Dedifferentiated amniotic fluid mesenchymal stem cell (primary cell): Measurements from ENCODE around the gene ADCY2.

Experiments used
- DNase-seq: peaks from one replicate; pipeline ENCODE4 v3.0.0-alpha.2; 2016; ENCODE audit errors: extremely low spot score

ADCY2 gene

DNA sequence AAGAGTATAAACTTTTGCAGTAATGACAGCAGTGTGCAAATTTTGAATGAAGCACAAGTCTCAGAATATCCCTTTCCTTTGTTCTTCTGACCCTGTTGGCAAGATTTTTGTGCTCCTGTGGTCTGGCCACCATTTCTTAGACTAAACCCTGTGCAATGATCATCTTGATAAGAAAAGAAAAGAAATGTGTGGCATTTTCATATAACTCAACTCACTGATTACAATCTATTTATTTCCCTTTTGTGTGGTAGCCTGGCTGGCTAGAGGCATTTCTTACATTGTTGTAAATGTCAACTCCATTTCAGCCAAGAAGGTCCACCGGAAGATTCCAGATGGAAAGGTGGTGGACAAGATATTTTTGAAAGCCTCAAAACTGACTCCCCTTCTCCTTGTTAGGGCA, 41.9 kb downstream of the ADCY2 start:
- no peak for DNase-seq

DNA sequence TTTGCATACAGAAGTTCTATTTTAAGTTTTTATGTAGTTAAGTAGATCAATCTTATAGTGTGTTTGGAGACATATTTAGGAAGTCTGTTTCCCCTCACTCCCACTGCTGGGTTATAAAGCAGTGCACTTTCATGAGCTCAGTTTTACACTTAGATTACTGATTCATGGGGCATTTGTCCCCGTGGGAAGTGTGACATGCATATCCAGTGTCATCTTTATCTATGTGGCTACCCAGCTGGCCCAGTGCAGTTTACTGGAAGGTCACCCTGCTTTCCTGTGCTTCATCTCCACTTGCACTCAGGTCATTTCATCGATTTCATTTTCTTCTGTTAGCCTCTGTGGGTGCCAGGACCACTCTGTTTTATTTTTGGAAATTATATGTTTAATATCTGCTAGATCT, 49.1 kb downstream of the ADCY2 start:
- no peak for DNase-seq

DNA sequence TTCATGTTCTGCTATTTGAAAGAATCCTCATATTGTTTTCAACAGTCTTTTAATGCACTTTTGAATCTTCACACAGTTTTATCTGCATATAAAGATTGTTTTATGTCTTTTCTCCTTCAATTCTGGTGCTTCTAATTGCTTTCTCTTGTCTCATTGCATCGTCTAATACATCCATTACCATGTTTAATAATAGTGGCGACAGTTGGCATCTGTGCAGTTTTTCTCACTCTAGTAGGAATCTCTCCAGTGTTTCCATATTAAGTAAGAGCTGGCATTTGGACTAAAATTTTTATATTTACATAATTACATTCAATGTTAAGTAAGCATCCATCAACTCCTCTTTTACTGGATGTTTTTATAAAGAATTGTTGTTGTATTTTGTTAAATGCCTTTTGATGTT, 49.9 kb downstream of the ADCY2 start:
- no peak for DNase-seq

DNA sequence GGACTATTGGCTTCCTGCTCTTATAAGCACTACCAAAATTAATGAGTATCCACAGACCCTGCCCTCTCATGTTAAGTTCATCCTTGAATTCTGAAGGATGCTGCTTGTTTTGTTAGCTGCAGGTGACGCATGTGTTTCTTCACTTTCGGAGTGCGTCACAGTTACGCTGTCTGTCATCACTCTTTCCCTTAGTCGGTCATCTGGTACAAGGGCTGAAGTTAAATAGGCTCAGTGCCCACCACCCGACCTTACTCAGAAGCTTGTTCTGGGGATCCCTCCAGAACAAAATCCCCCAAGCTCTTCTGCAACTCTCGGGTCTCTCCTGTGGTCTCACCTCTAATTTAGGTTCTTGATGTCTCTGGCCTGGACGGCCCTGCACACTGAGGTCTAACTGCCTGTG, 51.0 kb downstream of the ADCY2 start:
- DNase-seq: no peak

DNA sequence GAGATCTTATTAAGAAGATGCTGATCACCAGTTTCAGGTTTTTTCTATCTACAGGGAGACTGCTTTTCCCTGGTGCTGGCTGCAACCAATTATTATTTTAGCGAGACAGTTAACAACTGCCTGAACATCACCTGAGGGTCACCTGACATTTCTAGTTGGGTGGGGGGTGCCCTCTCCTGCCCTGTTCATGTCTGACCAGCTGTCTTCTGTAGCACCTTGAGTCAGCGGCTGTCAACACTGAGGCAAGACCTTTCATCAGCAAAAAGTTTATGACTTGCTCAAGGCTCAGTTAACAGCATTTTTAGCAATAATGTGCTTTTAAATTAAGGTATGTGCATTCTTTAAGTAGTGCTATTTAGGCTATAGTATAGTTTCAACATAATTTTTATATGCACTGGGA, 58.0 kb downstream of the ADCY2 start:
- DNase-seq: no peak

DNA sequence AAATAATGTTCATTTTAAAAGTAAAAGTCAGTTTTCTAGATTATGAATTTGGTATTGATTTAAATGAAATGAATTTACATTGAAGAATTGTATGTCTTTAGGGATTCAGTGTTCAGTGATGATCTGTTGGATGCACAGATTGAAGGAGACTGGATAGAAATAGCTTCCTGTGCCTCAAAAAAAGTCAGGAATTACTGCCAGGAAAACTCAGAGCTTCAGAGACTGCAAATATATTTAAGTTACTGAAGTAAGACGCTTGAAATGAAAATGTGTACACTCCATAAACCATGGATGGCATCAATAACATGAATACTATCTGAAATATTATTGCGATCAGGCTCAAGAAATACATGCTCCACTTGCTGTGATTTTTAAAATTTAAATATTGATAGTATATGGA, 60.3 kb downstream of the ADCY2 start:
- no peak for DNase-seq

DNA sequence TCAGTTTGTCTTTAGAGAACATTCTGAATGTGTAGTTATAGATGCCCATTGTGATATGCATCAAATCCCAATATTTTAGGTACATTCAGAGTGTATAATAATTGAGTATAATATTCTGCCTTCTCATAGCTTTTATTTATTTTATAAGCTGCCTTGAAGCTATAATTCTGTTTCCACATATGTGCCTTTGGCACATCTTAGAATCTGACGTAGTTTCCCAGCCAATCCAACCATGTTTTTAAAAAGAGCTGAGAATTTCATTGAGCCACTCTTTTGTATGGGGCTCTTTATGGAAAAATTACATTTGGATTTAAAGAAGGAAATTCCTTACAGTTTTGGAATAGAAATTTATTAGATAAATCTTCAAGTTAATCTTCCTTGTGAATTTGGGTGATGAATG, 65.4 kb downstream of the ADCY2 start:
- DNase-seq: no peak

DNA sequence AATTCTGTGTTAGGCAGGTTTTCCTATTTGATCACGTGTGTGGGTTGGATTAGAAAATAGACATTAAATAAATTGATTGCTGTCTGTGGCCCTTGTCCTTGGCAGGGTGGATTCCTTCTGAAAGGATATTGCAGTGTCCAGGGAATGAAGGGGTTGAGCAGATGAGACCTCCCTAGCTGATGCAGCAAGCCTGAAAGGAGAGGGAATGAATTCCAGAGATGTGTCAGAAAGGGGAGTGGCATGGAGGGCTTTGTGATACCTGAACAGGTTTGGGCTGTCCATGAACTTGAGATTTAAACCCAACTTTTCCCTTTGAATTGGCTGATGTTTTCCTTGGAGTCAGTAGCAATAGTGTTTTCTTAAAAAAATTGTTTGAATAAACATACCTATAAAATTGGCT, 66.8 kb downstream of the ADCY2 start:
- no peak for DNase-seq

DNA sequence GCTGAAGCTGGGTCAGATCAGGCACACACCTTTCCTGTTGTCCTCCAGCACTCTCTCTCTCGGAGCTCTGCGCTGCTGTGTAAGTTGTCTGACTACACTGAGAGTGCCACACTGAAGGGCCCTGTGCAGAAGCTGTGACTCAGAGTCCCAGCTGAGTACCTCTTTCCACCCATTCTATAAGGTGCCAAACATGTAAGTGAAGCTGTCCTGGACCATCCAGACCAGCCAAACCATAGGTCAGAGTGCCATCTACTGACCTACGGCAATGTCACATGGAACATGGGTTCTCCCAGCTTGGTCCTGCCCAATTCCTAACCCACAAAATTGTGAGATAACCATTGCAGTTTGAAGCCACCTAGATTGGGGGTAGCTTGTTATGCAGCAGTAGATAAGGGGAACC, 68.2 kb downstream of the ADCY2 start:
- no peak for DNase-seq

DNA sequence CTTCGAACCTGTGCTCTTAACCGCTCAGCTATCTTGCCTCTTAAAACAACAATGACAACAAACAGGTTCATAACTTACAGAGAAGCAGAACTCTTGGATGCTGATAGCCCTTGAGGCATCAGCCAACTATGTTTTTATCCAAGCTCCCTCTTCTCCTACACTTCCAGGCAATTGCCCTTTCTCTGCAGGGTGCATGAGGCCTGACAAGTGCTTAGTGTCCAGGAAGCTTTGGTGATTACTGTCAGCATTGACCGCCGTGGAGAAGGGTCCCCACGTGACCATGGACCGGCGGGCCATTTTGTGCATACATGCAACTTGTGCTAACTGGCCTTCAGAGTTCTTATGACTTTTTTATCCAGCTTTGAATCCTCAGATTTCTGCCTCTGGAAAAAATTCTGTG, 71.2 kb downstream of the ADCY2 start:
- no peak for DNase-seq

DNA sequence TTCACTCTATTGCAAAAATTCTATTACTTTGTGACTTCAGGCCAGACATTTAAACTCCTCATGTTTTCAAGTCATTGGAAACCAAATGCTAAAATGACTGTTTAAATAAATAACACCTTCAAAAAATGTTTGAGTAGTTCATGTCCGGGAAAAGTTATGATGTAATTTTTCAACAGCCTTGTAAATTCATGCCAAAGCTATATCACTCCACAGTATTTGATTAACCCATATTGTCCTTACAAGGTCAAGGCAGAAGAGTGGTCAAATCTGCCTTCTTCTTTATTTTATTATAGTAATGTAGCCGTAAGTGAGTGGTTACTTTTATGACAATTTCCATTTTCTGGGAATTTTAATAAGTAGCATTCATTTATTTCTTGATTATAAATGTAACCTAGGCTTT, 72.8 kb downstream of the ADCY2 start:
- DNase-seq: no peak

DNA sequence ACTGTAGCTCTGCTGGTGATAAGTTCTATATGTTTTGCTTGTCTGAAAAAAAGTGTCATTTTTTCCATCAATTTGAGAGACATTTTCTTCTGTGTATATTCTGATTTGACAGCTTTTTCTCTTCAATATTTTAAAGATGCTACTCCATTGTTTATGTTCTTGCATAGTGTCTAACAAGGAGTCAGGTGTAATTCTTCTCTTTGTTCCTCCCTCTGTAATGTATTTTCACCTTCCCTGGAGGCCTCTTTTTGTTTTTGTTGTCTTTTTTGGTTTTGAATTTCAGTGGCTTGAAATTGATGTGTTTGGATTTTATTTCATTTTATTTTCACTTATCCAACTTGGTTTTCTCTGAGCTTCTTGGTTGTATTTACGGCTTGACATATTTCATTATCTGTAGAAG, 75.8 kb downstream of the ADCY2 start:
- no peak for DNase-seq

DNA sequence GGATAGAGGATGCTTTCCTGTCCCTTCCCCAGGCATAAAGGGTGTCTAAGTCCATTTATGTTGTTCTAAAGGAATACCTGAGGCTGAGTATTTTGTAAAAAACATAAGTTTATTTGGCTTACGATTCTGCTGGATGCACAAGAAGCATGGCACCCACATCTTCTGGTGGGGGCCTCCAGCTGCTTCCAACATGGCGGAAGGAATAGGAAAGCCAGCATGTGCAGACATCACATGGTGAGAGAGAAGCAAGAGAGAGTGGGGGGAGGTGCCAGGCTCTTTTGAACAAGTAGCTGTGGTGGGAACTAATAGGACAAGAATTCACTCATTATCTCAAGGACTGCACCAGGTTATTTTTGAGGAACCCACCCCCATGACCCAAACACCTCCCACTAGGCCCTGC, 77.2 kb downstream of the ADCY2 start:
- DNase-seq: no peak

DNA sequence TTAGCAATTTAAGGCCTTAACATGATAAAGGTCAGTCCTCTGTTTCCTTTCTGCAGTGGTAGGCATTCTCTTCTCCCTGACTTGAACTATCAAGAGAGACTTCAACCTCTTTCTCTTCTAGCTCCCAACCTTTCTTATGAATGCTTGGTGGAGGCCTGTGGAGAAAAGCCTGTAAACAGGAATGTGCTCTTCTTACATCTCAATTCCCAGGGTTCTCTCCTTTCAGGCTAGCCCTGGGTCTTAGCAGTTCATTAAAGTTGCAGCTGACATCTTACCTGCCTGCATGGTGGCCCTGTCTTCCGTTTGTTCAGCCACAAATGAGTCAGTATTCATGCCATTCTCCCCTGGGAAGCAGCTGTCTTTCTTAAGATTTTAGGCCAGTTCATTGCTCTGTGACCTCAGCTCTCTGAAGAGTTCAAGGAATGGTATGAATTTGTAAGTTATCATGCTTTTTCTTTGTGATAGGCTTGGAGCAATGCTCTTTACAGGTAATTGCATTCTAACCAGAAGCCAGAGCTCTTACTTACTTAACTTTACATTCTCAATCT, 77.8 kb downstream of the ADCY2 start:
- no peak for DNase-seq

DNA sequence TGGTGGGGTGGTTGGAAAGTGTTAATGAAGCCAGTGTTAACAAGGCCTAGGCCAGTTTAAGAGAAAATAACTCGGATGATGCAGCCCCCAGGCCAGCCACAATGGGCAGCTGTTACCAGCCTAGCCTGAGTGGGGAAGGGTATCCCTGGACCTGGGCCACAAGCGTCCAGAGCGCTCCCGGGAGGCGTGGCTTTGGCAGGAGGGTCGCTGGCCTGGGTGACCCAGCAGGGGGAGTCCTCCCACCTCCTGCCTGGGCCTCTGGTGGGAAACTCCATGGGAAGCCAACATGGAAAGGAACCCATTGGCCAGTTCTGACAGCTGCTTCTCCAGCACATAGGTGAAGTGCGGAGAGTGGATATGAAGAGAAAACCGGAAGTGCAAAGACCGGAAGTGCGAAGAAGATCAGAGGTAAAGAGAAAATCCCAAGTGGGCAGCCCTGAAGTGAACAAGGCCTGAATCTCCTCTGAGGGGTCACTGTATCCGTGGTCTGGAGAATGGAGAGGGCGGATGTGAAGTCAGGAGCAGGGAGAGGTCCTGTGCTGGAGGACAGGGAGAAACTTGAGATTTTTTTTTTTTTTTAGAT, 79.0 kb downstream of the ADCY2 start:
- no peak for DNase-seq

DNA sequence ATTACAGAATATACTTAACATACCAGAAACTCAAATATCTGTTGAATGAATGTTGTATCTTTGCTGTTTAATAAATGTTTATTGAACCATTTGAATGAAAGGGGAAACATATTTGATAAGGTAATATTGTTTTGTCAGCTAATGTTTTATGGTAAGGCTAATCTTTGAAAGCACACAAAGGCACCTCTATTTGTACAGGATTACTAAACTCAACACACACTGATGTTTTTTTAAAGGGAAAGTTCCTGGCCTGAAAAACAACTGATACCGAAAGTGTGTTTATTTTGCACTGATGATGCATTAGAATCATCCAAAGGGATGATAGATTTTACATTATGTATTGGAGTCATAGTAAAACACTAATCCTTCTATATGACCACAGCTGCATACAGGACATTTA, 82.5 kb downstream of the ADCY2 start:
- DNase-seq: no peak

DNA sequence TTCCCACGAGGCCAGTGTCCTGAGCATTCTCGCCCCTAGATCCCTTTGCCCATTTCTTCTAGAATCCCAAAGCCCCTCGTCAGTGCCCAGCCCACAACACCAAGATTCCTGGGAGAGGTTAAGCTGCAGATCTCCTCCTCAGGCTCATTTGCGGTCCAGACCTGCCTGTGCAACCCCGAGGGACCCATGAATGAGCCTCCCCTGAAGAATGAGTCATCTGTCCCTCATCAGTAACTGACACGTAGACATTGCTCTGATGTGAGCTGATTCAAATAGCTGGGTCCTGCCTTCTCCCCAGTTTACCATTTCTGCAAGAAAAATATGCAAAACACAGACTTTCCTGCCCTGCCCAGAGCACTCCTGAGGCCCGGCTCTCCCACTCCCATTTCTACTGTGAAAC, 92.8 kb downstream of the ADCY2 start:
- DNase-seq: no peak

DNA sequence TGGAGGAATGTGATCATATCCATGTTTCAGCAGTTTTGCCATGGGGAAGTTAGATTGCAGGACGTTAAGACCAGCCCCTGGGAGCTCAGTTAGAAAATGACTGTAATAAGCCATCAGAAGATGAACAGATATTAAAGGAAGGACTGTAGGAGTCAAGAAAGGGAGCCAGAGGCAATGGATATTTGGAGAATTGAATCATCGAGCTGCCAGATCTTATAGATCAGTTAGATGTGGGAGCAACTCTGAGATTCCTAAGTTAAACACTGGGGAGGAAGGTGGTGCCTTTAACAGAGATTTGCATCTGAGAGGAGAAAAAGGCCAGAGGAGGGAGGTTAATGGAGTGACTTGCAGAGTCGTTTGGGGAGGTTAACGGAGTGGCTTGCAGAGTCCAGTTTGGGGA, 96.4 kb downstream of the ADCY2 start:
- no peak for DNase-seq

DNA sequence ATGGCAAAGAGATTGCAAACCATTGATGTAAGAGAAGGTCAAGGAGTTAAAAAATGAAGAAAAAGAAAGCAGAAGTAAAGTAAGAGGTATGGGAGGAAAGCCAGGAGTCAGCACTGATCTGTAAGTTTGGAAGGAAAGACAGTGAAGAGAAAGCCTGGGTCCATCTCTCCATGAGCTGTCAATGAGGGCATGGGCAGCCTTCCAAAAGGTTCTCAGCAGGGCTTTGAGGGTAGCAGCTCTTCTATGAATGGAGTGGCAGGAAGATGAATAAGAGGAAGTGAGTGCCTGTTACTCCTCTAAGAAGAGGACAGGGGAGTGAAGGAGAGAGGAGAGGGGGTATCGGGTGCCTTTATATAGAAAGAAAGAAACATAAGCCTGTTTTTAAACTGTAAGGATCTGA, 97.1 kb downstream of the ADCY2 start:
- DNase-seq: no peak

DNA sequence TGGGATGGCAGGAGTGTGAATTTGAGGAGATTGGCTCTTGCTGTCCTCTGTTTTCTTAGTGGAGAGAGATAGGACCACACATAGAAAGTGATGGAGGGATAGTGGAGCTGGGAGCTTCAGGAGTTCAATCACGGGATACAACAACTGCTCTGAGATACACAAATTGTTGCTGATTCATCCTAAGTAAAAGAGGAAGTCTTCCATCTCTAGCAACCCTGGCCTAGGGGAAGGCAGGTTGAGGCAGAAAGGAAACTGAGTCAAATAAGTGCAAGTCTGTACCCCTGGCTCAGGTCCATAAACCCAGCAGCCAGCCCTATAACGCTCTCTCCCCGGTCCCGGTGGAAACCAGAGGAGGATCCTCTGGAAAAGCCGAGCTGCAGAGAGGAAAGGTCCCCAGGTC, 97.7 kb downstream of the ADCY2 start:
- no peak for DNase-seq

DNA sequence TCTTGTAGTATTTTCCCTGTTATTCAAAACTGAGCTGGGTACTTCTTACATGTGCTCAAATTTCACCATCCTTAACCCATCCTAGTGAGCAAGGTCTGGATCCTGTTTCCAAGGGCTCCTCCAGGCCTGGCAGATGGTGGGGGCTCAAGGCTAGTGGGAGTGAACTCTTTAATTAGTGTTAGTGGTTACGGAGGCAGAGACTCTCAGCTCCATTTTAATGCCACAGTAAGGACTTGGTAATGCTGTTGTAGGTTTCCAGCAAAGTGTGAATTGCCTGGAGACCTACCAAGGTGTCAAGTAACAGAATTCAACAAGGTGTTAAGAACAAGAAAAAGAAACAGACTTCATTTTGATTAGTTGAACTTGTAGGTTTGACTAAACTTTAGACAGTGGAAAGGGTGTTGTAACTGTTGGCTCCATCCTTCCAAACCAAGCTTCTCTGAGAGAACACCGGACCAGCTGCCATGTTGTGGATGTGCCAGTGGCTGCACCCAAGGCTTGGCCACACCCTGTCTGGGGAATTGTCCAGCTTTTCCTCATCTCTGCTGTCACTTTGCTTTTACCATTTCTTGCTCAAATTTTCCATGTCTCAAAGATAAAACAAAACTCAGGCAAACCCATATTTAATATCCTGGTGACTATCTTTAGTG, 98.7 kb downstream of the ADCY2 start:
- DNase-seq: no peak

DNA sequence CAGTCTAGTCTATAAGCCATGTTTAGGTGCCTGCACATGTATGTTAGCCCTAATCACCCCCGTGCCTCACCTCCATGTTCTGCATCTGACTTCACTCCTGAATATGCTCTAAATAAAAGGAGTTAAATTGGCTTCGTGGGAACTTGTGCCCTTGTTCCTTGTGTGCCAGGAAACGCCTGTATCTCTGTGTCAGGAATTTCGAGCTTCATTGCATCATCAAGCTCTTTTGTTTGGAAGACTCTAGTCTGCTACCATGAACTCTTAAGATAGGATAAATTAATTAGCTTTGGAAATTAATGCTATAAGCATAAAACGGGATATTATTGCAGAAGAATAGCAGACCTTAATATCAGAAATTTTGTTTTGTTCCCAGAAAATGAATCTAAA, 99.2 kb downstream of the ADCY2 start:
- no peak for DNase-seq

DNA sequence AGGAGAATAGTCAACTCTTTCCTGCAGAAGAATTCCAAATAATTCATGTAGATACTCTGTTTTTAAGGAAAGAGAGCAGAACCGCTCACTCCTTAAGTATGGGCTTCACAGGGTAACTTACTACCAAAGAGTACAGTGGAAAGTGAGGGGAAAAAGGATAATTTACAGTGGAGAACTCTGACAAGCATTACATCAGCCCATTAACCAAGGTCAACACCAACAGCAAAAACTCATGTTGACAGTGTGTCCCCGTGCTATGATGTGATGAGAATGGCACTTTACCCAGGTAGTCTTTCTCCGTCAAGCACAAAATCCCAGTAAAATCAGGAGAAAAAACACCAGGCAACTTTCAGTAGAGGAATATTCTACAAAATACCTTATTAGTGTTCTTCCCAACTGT, 104.3 kb downstream of the ADCY2 start:
- no peak for DNase-seq

DNA sequence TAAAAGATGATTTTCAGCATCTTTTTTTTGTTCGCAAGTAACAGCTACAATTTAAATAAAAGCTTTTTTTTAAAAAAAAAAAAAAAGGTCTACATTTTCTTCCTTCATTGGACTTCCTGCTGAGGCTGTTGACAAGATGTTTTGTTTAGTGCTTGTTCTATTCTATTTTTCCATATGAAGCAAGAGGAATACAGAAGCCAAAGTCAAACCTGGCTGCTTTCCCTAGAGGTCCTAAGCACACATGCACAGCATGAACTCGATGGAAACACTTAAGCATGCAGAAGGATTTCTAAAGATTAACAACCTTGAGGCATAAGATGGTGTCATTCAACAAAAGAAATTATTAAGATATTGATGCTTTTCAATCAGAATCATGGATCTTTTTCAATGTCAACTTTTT, 105.1 kb downstream of the ADCY2 start:
- DNase-seq: no peak
